Ishikawa (cell line): Measurements from ENCODE around the gene LITAF.

Source experiments
- CEBPB ChIP-seq: IDR thresholded peaks from 2 replicates; pipeline ENCODE4 v1.6.1; 2012
- EGR1 ChIP-seq: IDR thresholded peaks from 2 replicates; pipeline ENCODE4 v1.6.1; 2012
- EP300 ChIP-seq: IDR thresholded peaks from 2 replicates; pipeline ENCODE4 v1.6.1; 2012; ENCODE audit warnings: borderline replicate concordance
- FOXM1 ChIP-seq: IDR thresholded peaks from 2 replicates; pipeline ENCODE4 v1.6.1; 2012; ENCODE audit warnings: low read depth, borderline replicate concordance
- RAD21 ChIP-seq: IDR thresholded peaks from 2 replicates; pipeline ENCODE4 v1.6.1; 2012; ENCODE audit warnings: low read depth
- REST ChIP-seq: IDR thresholded peaks from 2 replicates; pipeline ENCODE4 v1.6.1; 2012; ENCODE audit warnings: low read depth, mild to moderate bottlenecking
- TAF1 ChIP-seq: IDR thresholded peaks from 2 replicates; pipeline ENCODE4 v1.6.1; 2012; ENCODE audit warnings: low read depth, mild to moderate bottlenecking
- TEAD4 ChIP-seq: IDR thresholded peaks from 2 replicates; pipeline ENCODE4 v1.6.1; 2012
- YY1 ChIP-seq: IDR thresholded peaks from 2 replicates; pipeline ENCODE4 v1.6.1; 2012; ENCODE audit warnings: low read depth

- TF ChIP-seq RAD21, result no peak
- TF ChIP-seq EGR1, result no peak
- TF ChIP-seq TAF1, result no peak
- TF ChIP-seq EP300, result no peak
- no peak for TF ChIP-seq YY1
- TF ChIP-seq TEAD4, result no peak
- no peak for TF ChIP-seq CEBPB
- no peak for TF ChIP-seq FOXM1
- TF ChIP-seq REST, result no peak
Observed at GRCh38 chr16:11556945-11557720, 29.6 kb downstream of the LITAF start.
